Activated naive CD4-positive, alpha-beta T cell treated with anti-CD3 and anti-CD28 coated beads, Interleukin-2, amount 50 U/mL, for 16 hours (primary cell): ENCODE results near the gene PPM1M.

Experiments used
- DNase-seq: peaks from one replicate; pipeline ENCODE4 v3.0.0-alpha.2; 2020

PPM1M gene

DNA sequence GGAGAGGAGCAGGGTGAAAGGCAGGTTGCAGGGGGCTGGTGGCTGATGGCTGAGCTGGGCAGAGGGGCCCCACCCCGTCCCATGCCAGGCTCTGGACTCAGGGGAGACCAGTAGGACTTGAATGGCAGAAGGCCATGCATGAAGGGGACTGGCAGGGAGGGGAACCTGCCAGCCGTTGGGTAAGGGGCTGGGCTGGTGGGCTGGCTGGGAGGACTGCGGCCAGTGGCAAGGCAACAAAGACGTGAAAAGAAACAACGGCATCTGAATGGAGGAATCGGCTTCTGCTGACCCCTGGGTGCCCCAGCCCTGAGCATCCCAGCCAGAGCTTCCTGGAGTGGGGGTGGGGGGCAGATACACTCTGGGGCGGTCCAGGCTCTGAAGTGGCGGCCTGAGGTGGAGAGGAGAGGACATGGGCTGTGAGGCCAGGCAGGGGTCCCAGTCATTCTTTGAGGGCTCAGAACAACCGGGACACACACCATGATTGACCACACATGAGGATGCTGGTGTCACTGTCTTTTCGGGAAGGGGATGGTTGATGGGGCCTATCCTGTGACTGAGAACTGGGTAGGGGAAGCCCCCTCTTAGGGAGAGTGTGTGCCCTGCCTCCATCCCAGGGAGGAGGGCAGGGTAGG lies 53.8 kb downstream of the PPM1M start:
- DNase-seq, result no peak
